GM23338 (cell line): ENCODE data around the gene MICA. TPM values are rescaled to one million over a fixed set of nuclear protein-coding genes. Genes with fewer than 3 reads are reported as not detected.

Experiments used
- ATAC-seq: fragments of 200-7000 bp; cut with Tn5 transposase; 3 replicates; pipeline ENCODE4 v1.9.1; 2020
- DNase-seq: peaks from one replicate; pipeline ENCODE4 v3.0.0-alpha.2; 2015; ENCODE audit warnings: low spot score
- H2AFZ ChIP-seq: fragments of 200-600 bp; sonication (generic); 2 replicates; pipeline ENCODE4 v1.8.0; 2016; ENCODE audit warnings: antibody characterized with exemption, mild to moderate bottlenecking, moderate library complexity
- H3F3A ChIP-seq: fragments of 200-600 bp; sonication (generic); replicated peaks from 2 replicates; pipeline ENCODE4 v1.8.0; 2017; ENCODE audit warnings: antibody characterized with exemption, mixed run types, low read depth
- H3K27ac ChIP-seq: fragments of 200-600 bp; sonication (generic); 2 replicates; pipeline ENCODE4 v1.6.1; 2016; ENCODE audit warnings: low read depth
- H3K27me3 ChIP-seq: fragments of 200-600 bp; sonication (generic); 2 replicates; pipeline ENCODE4 v1.8.0; 2016; ENCODE audit warnings: mild to moderate bottlenecking, mixed run types, moderate library complexity; ENCODE audit not compliant: insufficient read depth
- H3K36me3 ChIP-seq: fragments of 200-600 bp; sonication (generic); 2 replicates; pipeline ENCODE4 v1.8.0; 2016; ENCODE audit warnings: mild to moderate bottlenecking; ENCODE audit not compliant: insufficient read depth
- H3K4me1 ChIP-seq: fragments of 200-600 bp; sonication (generic); 2 replicates; pipeline ENCODE4 v1.8.0; 2016; ENCODE audit warnings: mild to moderate bottlenecking, moderate library complexity; ENCODE audit not compliant: insufficient read depth
- H3K4me2 ChIP-seq: fragments of 200-600 bp; sonication (generic); 2 replicates; pipeline ENCODE4 v1.7.1; 2017; ENCODE audit warnings: mixed run types
- H3K4me3 ChIP-seq: fragments of 200-600 bp; sonication (generic); 2 replicates; pipeline ENCODE4 v1.6.1; 2016; ENCODE audit warnings: mixed run types
- H3K79me2 ChIP-seq: fragments of 200-600 bp; sonication (generic); replicated peaks from 2 replicates; pipeline ENCODE4 v1.8.0; 2017; ENCODE audit warnings: mild to moderate bottlenecking; ENCODE audit not compliant: insufficient read depth
- H3K9me2 ChIP-seq: fragments of 200-600 bp; sonication (generic); 2 replicates; pipeline ENCODE4 v1.8.0; 2017; ENCODE audit not compliant: insufficient read depth
- H4K20me1 ChIP-seq: fragments of 200-600 bp; sonication (generic); replicated peaks from 2 replicates; pipeline ENCODE4 v1.8.0; 2017; ENCODE audit warnings: mild to moderate bottlenecking; ENCODE audit not compliant: insufficient read depth
- H3K27ac Mint-ChIP-seq: 2 replicates; pipeline ENCODE4 v1.8.0; 2020; ENCODE audit warnings: inconsistent platforms, mild to moderate bottlenecking, moderate library complexity, mixed read lengths
- H3K27me3 Mint-ChIP-seq: 3 replicates; pipeline ENCODE4 v1.8.0; 2022; ENCODE audit warnings: low read depth, mild to moderate bottlenecking, moderate library complexity, mixed read lengths, inconsistent platforms; ENCODE audit not compliant: insufficient read depth, poor library complexity
- H3K36me3 Mint-ChIP-seq: 3 replicates; pipeline ENCODE4 v1.8.0; 2021; ENCODE audit warnings: low read depth, mild to moderate bottlenecking, inconsistent platforms, moderate library complexity, mixed read lengths
- H3K4me1 Mint-ChIP-seq: 3 replicates; pipeline ENCODE4 v1.8.0; 2020; ENCODE audit warnings: mild to moderate bottlenecking, inconsistent platforms, mixed read lengths
- H3K4me3 Mint-ChIP-seq: 3 replicates; pipeline ENCODE4 v1.8.0; 2021; ENCODE audit warnings: moderate library complexity, mild to moderate bottlenecking, inconsistent platforms, mixed read lengths
- H3K9me3 Mint-ChIP-seq: 3 replicates; pipeline ENCODE4 v1.8.0; 2020; ENCODE audit warnings: moderate library complexity, mild to moderate bottlenecking, inconsistent platforms, mixed read lengths
- CREB1 ChIP-seq: fragments of 250-450 bp; sonication (Bioruptor Pico); IDR thresholded peaks from 2 replicates; pipeline ENCODE4 v1.5.0; 2020; ENCODE audit warnings: low read depth, mild to moderate bottlenecking, moderate library complexity
- CTCF ChIP-seq, 2 experiments: fragments of 200-600 bp in 1 of 2; sonication (generic) in 1 of 2; conservative IDR thresholded peaks; 2 replicates each; pipeline versions ENCODE4 v1.5.1 to v1.6.1; 2016 to 2017; ENCODE audit warnings: antibody characterized with exemption in 2 of 2, low read depth in 2 of 2, mild to moderate bottlenecking in 2 of 2, moderate library complexity in 1 of 2
- EZH2phosphoT487 ChIP-seq: fragments of 200-600 bp; sonication (generic); IDR thresholded peaks from one replicate; pipeline ENCODE4 v1.8.1; 2018; ENCODE audit warnings: antibody characterized with exemption; ENCODE audit not compliant: unreplicated experiment
- NANOG ChIP-seq: IDR thresholded peaks from 2 replicates; pipeline ENCODE4 v1.6.1; 2016; ENCODE audit warnings: antibody characterized with exemption, borderline replicate concordance
- POLR2AphosphoS5 ChIP-seq: IDR thresholded peaks from 2 replicates; pipeline ENCODE4 v1.6.1; 2016; ENCODE audit warnings: antibody characterized with exemption, low read depth
- ZNF462 ChIP-seq: fragments of 250-450 bp; sonication (Bioruptor Pico); IDR thresholded peaks from 2 replicates; pipeline ENCODE4 v1.5.0; 2020; ENCODE audit warnings: mild to moderate bottlenecking, moderate library complexity
- polyA plus RNA-seq: library from polyadenylated mRNA; unstranded; fragments of >200 nt; fragmentation: Nextera tagmentation; extraction: Ambion mirVana; gene quantifications from 2 replicates; pipeline ENCODE4 v1.2.1, GENCODE V29; 2016
- total RNA-seq: library from RNA; depleted of rRNA; stranded (reverse); fragments of >200 nt; shearing (Covaris generic); gene quantifications from 2 replicates; pipeline ENCODE4 v1.2.3, GENCODE V29; 2014

Gene MICA
- total and polyA plus RNA-seq, 2 experiments from 2014 or later: 13.4 to 22.7 TPM

GRCh38 chr6:31354158-31354863, 49.1 kb upstream of the MICA start (continued):
- TF ChIP-seq CREB1 (CRISPR knock-in tag) (no peak), ZNF462 (CRISPR knock-in tag) (no peak), POLR2AphosphoS5 (no peak), NANOG (no peak)

- Histone ChIP-seq H3K27me3 (peaks cover 35% of the 10 kb centered on the region), H3K9me2 (no peaks in the 10 kb centered on the region), H2AFZ (no peak overlapping the region), H3K4me3 (no peak overlapping the region), H3K36me3 (no peaks in the 10 kb centered on the region), H3K79me2 (no peaks in the 10 kb centered on the region), H3F3A (no peaks in the 10 kb centered on the region), H3K4me2 (no peak overlapping the region), H3K4me1 (no peaks in the 10 kb centered on the region), H4K20me1 (no peaks in the 10 kb centered on the region), H3K27ac (no peak overlapping the region)
- no peak for DNase-seq
- no peak for ATAC-seq
- Mint-ChIP-seq H3K4me1 (peaks cover 2% of the 10 kb centered on the region; the same call in 2 of the 3 replicates), H3K36me3 (peaks cover 22% of the 10 kb centered on the region), H3K27ac (no peak overlapping the region), H3K27me3 (peaks cover 33% of the 10 kb centered on the region), H3K4me3 (peak overlapping the region; percentile 86; the same call in 2 of the 3 replicates), H3K9me3 (no peaks in the 10 kb centered on the region)
- no peak for TF ChIP-seq NANOG
- no peak for TF ChIP-seq CTCF (conservative IDR thresholded peaks at IDR 0.05; ENCODE audit: low read depth in 2 of 2)
- TF ChIP-seq EZH2phosphoT487: no peak
Measured at GRCh38 chr6:31354864-31355582, 48.4 kb upstream of the MICA start.
